ENCODE results near the gene ZNF724. TPM values are rescaled to one million over a fixed set of nuclear protein-coding genes. Genes with fewer than 3 reads are reported as not detected.

ZNF724 gene
- total and polyA plus RNA-seq, 2 of the 13 experiments (the other 11 are each of a cell fraction or from before 2014, with no cell fraction given), result 1.5 to 15.0 TPM

DNA sequence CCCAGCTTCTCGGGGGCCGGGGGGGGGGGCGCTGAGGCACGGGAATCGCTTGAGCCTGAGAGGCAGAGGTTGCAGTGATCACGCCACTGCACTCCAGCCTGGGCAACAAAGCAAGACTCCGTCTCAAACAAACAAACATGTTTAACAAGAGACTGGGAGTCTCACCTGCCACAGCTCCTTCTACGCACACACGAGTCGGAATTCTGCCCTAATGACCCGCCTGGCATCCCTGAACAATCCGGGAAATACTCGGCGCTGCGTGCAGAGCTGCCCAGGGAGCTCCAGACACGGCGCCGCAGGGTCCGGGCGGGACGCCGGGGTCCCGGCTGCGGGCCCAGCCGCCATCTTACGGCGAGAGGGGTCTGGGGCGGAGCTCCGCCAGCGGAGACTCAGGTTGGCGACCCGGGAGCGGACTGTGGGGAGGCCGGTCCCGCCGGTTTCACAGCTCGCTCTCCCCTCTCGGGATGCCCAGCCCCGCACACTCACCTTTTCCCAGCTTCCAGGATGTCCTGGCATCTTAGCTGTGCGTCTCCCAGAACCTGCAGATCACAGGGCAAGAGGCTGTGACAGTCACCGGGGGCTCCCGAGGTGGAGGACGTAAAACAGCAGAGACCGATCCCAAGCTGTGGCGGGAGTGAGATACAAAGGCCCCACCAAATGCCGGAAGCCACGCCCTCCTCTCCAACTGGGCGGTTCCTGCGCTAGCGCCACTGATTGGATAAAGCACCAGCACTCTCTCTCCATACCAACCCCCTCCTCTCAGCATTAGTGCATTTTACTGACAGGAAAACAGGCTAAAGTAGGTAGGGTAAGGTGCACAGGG lies 23.6 kb upstream of the ZNF724 start (continued):
- TF ChIP-seq ZNF761 (CRISPR knock-in tag; conservative IDR thresholded peaks at IDR 0.05), result peak; percentile 61; the same call in 1 of the 2 replicates
- TF ChIP-seq, protein P1, sequence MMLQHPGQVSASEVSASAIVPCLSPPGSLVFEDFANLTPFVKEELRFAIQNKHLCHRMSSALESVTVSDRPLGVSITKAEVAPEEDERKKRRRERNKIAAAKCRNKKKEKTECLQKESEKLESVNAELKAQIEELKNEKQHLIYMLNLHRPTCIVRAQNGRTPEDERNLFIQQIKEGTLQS (CRISPR knock-in tag; IDR thresholded peaks at IDR 0.05), result no peak; the same call in 1 of the 2 replicates
- no peak for TF ChIP-seq MLLT10 (CRISPR knock-in tag; IDR thresholded peaks at IDR 0.05)
- TF ChIP-seq, protein P2, sequence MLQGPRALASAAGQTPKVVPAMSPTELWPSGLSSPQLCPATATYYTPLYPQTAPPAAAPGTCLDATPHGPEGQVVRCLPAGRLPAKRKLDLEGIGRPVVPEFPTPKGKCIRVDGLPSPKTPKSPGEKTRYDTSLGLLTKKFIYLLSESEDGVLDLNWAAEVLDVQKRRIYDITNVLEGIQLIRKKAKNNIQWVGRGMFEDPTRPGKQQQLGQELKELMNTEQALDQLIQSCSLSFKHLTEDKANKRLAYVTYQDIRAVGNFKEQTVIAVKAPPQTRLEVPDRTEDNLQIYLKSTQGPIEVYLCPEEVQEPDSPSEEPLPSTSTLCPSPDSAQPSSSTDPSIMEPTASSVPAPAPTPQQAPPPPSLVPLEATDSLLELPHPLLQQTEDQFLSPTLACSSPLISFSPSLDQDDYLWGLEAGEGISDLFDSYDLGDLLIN (CRISPR knock-in tag; IDR thresholded peaks at IDR 0.05; ENCODE audit: borderline replicate concordance), result no peak; the same call in 1 of the 2 replicates
- no peak for TF ChIP-seq RFXANK (CRISPR knock-in tag; IDR thresholded peaks at IDR 0.05)
- TF ChIP-seq EP300 (IDR thresholded peaks at IDR 0.05; ENCODE audit: low read depth in 2 of 2, low read length in 2 of 2), result no peak
- TF ChIP-seq EP300 (CRISPR knock-in tag; IDR thresholded peaks at IDR 0.05; ENCODE audit: borderline replicate concordance), result no peak
- no peak for TF ChIP-seq CEBPG (CRISPR knock-in tag; IDR thresholded peaks at IDR 0.05)
- TF ChIP-seq ZBTB7A (CRISPR knock-in tag; IDR thresholded peaks at IDR 0.05), result no peak
- TF ChIP-seq ZNF558 (CRISPR knock-in tag; IDR thresholded peaks at IDR 0.05; ENCODE audit: borderline replicate concordance), result no peak
- peak; percentile 79 for TF ChIP-seq TAF1 (CRISPR knock-in tag; IDR thresholded peaks at IDR 0.05)
- TF ChIP-seq SSRP1 (CRISPR knock-in tag; IDR thresholded peaks at IDR 0.05), result no peak
- no peak for TF ChIP-seq MAF1 (CRISPR knock-in tag; IDR thresholded peaks at IDR 0.05; ENCODE audit: borderline replicate concordance)
- TF ChIP-seq ZC3H13 (CRISPR knock-in tag; IDR thresholded peaks at IDR 0.05), result no peak; the same call in 1 of the 2 replicates
- TF ChIP-seq ZSCAN9 (CRISPR knock-in tag; IDR thresholded peaks at IDR 0.05; ENCODE audit: borderline replicate concordance), result 0 out of 2 replicates have a peak, but pooled peaks have one; percentile 64
- no peak for TF ChIP-seq ZBTB3 (CRISPR knock-in tag; IDR thresholded peaks at IDR 0.05; ENCODE audit: borderline replicate concordance, low read depth)
- TF ChIP-seq ZNF441 (CRISPR knock-in tag; IDR thresholded peaks at IDR 0.05; ENCODE audit: borderline replicate concordance), result no peak
- TF ChIP-seq, protein P3, sequence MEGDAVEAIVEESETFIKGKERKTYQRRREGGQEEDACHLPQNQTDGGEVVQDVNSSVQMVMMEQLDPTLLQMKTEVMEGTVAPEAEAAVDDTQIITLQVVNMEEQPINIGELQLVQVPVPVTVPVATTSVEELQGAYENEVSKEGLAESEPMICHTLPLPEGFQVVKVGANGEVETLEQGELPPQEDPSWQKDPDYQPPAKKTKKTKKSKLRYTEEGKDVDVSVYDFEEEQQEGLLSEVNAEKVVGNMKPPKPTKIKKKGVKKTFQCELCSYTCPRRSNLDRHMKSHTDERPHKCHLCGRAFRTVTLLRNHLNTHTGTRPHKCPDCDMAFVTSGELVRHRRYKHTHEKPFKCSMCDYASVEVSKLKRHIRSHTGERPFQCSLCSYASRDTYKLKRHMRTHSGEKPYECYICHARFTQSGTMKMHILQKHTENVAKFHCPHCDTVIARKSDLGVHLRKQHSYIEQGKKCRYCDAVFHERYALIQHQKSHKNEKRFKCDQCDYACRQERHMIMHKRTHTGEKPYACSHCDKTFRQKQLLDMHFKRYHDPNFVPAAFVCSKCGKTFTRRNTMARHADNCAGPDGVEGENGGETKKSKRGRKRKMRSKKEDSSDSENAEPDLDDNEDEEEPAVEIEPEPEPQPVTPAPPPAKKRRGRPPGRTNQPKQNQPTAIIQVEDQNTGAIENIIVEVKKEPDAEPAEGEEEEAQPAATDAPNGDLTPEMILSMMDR (CRISPR knock-in tag; IDR thresholded peaks at IDR 0.05), result peak; percentile 50
- no peak for TF ChIP-seq HNRNPH1 (optimal IDR thresholded peaks at IDR 0.05; ENCODE audit: low read depth, low read length)
- TF ChIP-seq, protein P4, sequence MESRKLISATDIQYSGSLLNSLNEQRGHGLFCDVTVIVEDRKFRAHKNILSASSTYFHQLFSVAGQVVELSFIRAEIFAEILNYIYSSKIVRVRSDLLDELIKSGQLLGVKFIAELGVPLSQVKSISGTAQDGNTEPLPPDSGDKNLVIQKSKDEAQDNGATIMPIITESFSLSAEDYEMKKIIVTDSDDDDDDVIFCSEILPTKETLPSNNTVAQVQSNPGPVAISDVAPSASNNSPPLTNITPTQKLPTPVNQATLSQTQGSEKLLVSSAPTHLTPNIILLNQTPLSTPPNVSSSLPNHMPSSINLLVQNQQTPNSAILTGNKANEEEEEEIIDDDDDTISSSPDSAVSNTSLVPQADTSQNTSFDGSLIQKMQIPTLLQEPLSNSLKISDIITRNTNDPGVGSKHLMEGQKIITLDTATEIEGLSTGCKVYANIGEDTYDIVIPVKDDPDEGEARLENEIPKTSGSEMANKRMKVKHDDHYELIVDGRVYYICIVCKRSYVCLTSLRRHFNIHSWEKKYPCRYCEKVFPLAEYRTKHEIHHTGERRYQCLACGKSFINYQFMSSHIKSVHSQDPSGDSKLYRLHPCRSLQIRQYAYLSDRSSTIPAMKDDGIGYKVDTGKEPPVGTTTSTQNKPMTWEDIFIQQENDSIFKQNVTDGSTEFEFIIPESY (CRISPR knock-in tag; IDR thresholded peaks at IDR 0.05), result no peak
- TF ChIP-seq ZNF775 (CRISPR knock-in tag; IDR thresholded peaks at IDR 0.05; ENCODE audit: borderline replicate concordance), result no peak
- TF ChIP-seq ZNF468 (CRISPR knock-in tag; IDR thresholded peaks at IDR 0.05), result no peak
- TF ChIP-seq, protein P5, sequence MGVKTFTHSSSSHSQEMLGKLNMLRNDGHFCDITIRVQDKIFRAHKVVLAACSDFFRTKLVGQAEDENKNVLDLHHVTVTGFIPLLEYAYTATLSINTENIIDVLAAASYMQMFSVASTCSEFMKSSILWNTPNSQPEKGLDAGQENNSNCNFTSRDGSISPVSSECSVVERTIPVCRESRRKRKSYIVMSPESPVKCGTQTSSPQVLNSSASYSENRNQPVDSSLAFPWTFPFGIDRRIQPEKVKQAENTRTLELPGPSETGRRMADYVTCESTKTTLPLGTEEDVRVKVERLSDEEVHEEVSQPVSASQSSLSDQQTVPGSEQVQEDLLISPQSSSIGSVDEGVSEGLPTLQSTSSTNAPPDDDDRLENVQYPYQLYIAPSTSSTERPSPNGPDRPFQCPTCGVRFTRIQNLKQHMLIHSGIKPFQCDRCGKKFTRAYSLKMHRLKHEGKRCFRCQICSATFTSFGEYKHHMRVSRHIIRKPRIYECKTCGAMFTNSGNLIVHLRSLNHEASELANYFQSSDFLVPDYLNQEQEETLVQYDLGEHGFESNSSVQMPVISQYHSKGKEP (CRISPR knock-in tag; IDR thresholded peaks at IDR 0.05), result no peak
- no peak for TF ChIP-seq TMF1 (CRISPR knock-in tag; IDR thresholded peaks at IDR 0.05; ENCODE audit: low read depth)
